IMR-90 (cell line): ENCODE measurements around the gene RPS8. TPM values are rescaled to one million over a fixed set of nuclear protein-coding genes. Genes with fewer than 3 reads are reported as not detected.

Experiments used
- ATAC-seq: fragments of 200-7000 bp; cut with Tn5 transposase; 2 replicates; pipeline ENCODE4 v1.9.1; 2020; ENCODE audit warnings: low read depth, mild to moderate bottlenecking, moderate library complexity
- BruUV-seq: library from RNA; stranded (reverse); fragments of 400-500 nt; replicated peaks from 2 replicates; lab custom pipeline; 2021; lab: Mats Ljungman, UMichigan
- CTCF ChIA-PET: fragments of 300-600 bp; formaldehyde crosslinking; extraction: SDS; loops from one replicate; lab custom pipeline; 2021; ENCODE audit warnings: antibody characterized with exemption; lab: Yijun Ruan, JAX
- POLR2A ChIA-PET: fragments of 300-600 bp; sonication (Branson Sonifier 250); formaldehyde crosslinking; loops from one replicate; lab custom pipeline; 2022; ENCODE audit warnings: antibody characterized with exemption; ENCODE audit not compliant: unreplicated experiment; lab: Charles Lee
- DNase-seq: peaks from one replicate; pipeline ENCODE4 v3.0.0; 2013
- H2AFZ ChIP-seq: replicated peaks from 2 replicates; pipeline ENCODE3; 2013; ENCODE audit warnings: low read length, mild to moderate bottlenecking; ENCODE audit not compliant: poor library complexity
- H2AK5ac ChIP-seq: 2 replicates; pipeline ENCODE4 v1.6.1; 2013; ENCODE audit warnings: low read depth, low read length, inconsistent platforms
- H2AK9ac ChIP-seq: replicated peaks from 2 replicates; pipeline ENCODE3; 2013; ENCODE audit warnings: mild to moderate bottlenecking, low read depth, low read length, moderate library complexity; ENCODE audit not compliant: poor library complexity
- H2BK120ac ChIP-seq: 2 replicates; pipeline ENCODE4 v1.6.1; 2013; ENCODE audit warnings: low read depth, low read length, inconsistent platforms
- H2BK15ac ChIP-seq: 3 replicates; pipeline ENCODE4 v1.6.1; 2013; ENCODE audit warnings: low read depth, low read length, inconsistent platforms
- H2BK20ac ChIP-seq: 2 replicates; pipeline ENCODE4 v1.6.1; 2013; ENCODE audit warnings: low read depth, mild to moderate bottlenecking, inconsistent platforms, low read length, moderate library complexity
- H2BK5ac ChIP-seq: 2 replicates; pipeline ENCODE4 v1.6.1; 2013; ENCODE audit warnings: mild to moderate bottlenecking, low read depth, low read length, inconsistent platforms; ENCODE audit not compliant: poor library complexity, severe bottlenecking
- H3K14ac ChIP-seq: replicated peaks from 2 replicates; pipeline ENCODE4 v1.6.1; 2013; ENCODE audit warnings: low read depth, low read length, inconsistent platforms
- H3K18ac ChIP-seq: 2 replicates; pipeline ENCODE4 v1.6.1; 2013; ENCODE audit warnings: low read depth, low read length, control low read depth
- H3K23ac ChIP-seq: 2 replicates; pipeline ENCODE4 v1.6.1; 2013; ENCODE audit warnings: low read depth, low read length, inconsistent platforms
- H3K27ac ChIP-seq: 2 replicates; pipeline ENCODE4 v1.5.1; 2013; ENCODE audit warnings: mild to moderate bottlenecking, control low read depth, low read length; ENCODE audit not compliant: insufficient read depth
- H3K27me3 ChIP-seq: 2 replicates; pipeline ENCODE4 v1.6.1; 2013; ENCODE audit warnings: low read length; ENCODE audit not compliant: control insufficient read depth, insufficient read depth
- H3K36me3 ChIP-seq: 2 replicates; pipeline ENCODE4 v1.6.1; 2013; ENCODE audit warnings: low read length, mixed read lengths; ENCODE audit not compliant: control insufficient read depth, insufficient read depth
- H3K4ac ChIP-seq: 2 replicates; pipeline ENCODE4 v1.6.1; 2013; ENCODE audit warnings: low read depth, low read length, inconsistent platforms
- H3K4me1 ChIP-seq: 2 replicates; pipeline ENCODE4 v1.6.1; 2013; ENCODE audit warnings: low read length, mixed read lengths; ENCODE audit not compliant: control insufficient read depth, insufficient read depth
- H3K4me2 ChIP-seq: 2 replicates; pipeline ENCODE4 v1.6.1; 2013; ENCODE audit warnings: low read depth, mild to moderate bottlenecking, control low read depth, low read length, moderate library complexity
- H3K4me3 ChIP-seq: 2 replicates; pipeline ENCODE4 v1.5.1; 2013; ENCODE audit warnings: low read depth, mild to moderate bottlenecking, control low read depth, low read length, moderate library complexity; ENCODE audit not compliant: insufficient read depth
- H3K56ac ChIP-seq: 2 replicates; pipeline ENCODE4 v1.6.1; 2013; ENCODE audit warnings: low read length, inconsistent platforms; ENCODE audit not compliant: insufficient read depth; ENCODE audit errors: extremely low read depth
- H3K79me1 ChIP-seq, 2 experiments: 2 replicates each; pipeline ENCODE4 v1.6.1; 2013; ENCODE audit warnings: low read length in 2 of 2, inconsistent platforms in 1 of 2, low read depth in 1 of 2
- H3K9ac ChIP-seq: 2 replicates; pipeline ENCODE4 v1.6.1; 2013; ENCODE audit warnings: low read depth, low read length, control low read depth
- H3K9me1 ChIP-seq: 2 replicates; pipeline ENCODE4 v1.6.1; 2013; ENCODE audit warnings: low read length, inconsistent platforms; ENCODE audit not compliant: insufficient read depth
- H3K9me3 ChIP-seq: 2 replicates; pipeline ENCODE4 v1.6.1; 2013; ENCODE audit warnings: low read length; ENCODE audit not compliant: control insufficient read depth, insufficient read depth
- H4K20me1 ChIP-seq: 2 replicates; pipeline ENCODE4 v1.6.1; 2013; ENCODE audit warnings: low read length, inconsistent platforms; ENCODE audit not compliant: insufficient read depth
- H4K5ac ChIP-seq: 2 replicates; pipeline ENCODE4 v1.6.1; 2013; ENCODE audit warnings: mild to moderate bottlenecking, low read depth, low read length, control low read depth
- H4K8ac ChIP-seq, 2 experiments: 2 replicates each; pipeline ENCODE4 v1.6.1; 2013; ENCODE audit warnings: low read depth in 2 of 2, low read length in 2 of 2, control low read depth in 1 of 2, inconsistent platforms in 1 of 2
- H4K91ac ChIP-seq: 2 replicates; pipeline ENCODE4 v1.6.1; 2013; ENCODE audit warnings: low read depth, low read length, inconsistent platforms; ENCODE audit not compliant: insufficient read depth
- CEBPB ChIP-seq: IDR thresholded peaks from 2 replicates; pipeline ENCODE4 v1.6.1; 2012; ENCODE audit warnings: low read depth, low read length, improper control_type of control experiment
- CTCF ChIP-seq: conservative IDR thresholded peaks from 2 replicates; pipeline ENCODE4 v1.5.1; 2012; ENCODE audit warnings: mild to moderate bottlenecking, low read depth, low read length, improper control_type of control experiment
- FOS ChIP-seq: fragments of 150-350 bp; IDR thresholded peaks from 2 replicates; pipeline ENCODE4 v1.6.1; 2016; ENCODE audit warnings: low read depth, low read length
- MXI1 ChIP-seq: IDR thresholded peaks from 2 replicates; pipeline ENCODE4 v1.6.1; 2012; ENCODE audit warnings: low read depth, mild to moderate bottlenecking, low read length, moderate library complexity, borderline replicate concordance
- NFE2L2 ChIP-seq: fragments of 150-350 bp; IDR thresholded peaks from 2 replicates; pipeline ENCODE4 v1.6.1; 2016; ENCODE audit warnings: low read depth, mild to moderate bottlenecking, low read length
- RAD21 ChIP-seq: IDR thresholded peaks from 2 replicates; pipeline ENCODE4 v1.6.1; 2012; ENCODE audit warnings: low read length, improper control_type of control experiment
- WGBS, 2 experiments: methylation state at CpG; one replicate each; pipeline versions ENCODE4 v1.1.5 to v1.1.7; 2013; ENCODE audit warnings: missing lambda C conversion rate in 2 of 2; ENCODE audit not compliant: insufficient read length in 1 of 2; ENCODE audit errors: extremely low coverage in 2 of 2; 5-methylcytosine and 5-hydroxymethylcytosine counted together
- dilution Hi-C: fragments of 300-500 bp; cut with HindIII; formaldehyde crosslinking; loops from one replicate; pipeline ENCODE4 v1.14.3; 2018; ENCODE audit warnings: low sequenced_read_pairs; ENCODE audit not compliant: unreplicated experiment
- in situ Hi-C: fragments of 300-500 bp; cut with MboI; formaldehyde crosslinking; loops from 3 replicates; pipeline ENCODE4 v1.14.3; 2019; ENCODE audit warnings: low sequenced_read_pairs, inconsistent platforms, mixed read lengths
- intact Hi-C: fragments of 100-400 bp; cut with micrococcal nuclease; formaldehyde crosslinking; loops from 2 replicates; pipeline ENCODE4 v1.10.0; 2022
- polyA plus RNA-seq, 3 experiments: library from polyadenylated mRNA; depleted of rRNA; stranded (reverse); fragments of >200 nt; gene quantifications; 2 replicates each; pipeline ENCODE4 v1.2.3, GENCODE V29; 2012; ENCODE audit warnings: low replicate concordance in 1 of 3
- total RNA-seq: library from RNA; depleted of rRNA; stranded (reverse); fragments of >200 nt; gene quantifications from 2 replicates; pipeline ENCODE4 v1.2.3, GENCODE V29; 2012

The RPS8 gene
- total and polyA plus RNA-seq, 2 of the 4 experiments (the other 2 are of a cell fraction) = 2,171 to 2,255 TPM

GRCh38 chr1:44783697-44784093 lies 8.4 kb downstream of the RPS8 start:
- Histone ChIP-seq H2AK9ac (no peak overlapping the region), H3K18ac (peak overlapping the region; percentile 7; the same call in 1 of the 2 replicates), H3K9me1 (peaks cover 9% of the 10 kb centered on the region; the same call in 1 of the 2 replicates), H3K4me2 (peak overlapping the region; percentile 31; the same call in 1 of the 2 replicates), H3K79me1 (peaks cover 6 to 25% of the 10 kb centered on the region in 2 experiments; a peak in 2 of 4 replicates), H3K36me3 (peaks cover 20% of the 10 kb centered on the region), H3K4me3 (no peak overlapping the region; the same call in 1 of the 2 replicates), H4K8ac (peak overlapping the region in 1 of 2 experiments; percentile 67; a peak in 2 of 4 replicates), H3K27ac (no peak overlapping the region), H3K56ac (no peak overlapping the region), H3K14ac (no peak overlapping the region), H4K91ac (no peak overlapping the region; the same call in 1 of the 2 replicates), H2BK5ac (no peak overlapping the region), H3K4ac (no peak overlapping the region), H2BK120ac (no peak overlapping the region), H2BK20ac (no peak overlapping the region), H3K9ac (no peak overlapping the region), H3K27me3 (no peaks in the 10 kb centered on the region; the same call in 1 of the 2 replicates), H2AFZ (peak overlapping the region; percentile 77), H4K20me1 (peaks cover 21% of the 10 kb centered on the region), H3K4me1 (peaks cover 8% of the 10 kb centered on the region; the same call in 1 of the 2 replicates), H4K5ac (peak overlapping the region; percentile 91), H3K23ac (peak overlapping the region; percentile 4; the same call in 1 of the 2 replicates), H2BK15ac (no peak overlapping the region), H2AK5ac (no peak overlapping the region), H3K9me3 (no peaks in the 10 kb centered on the region)
- ATAC-seq (no peak), DNase-seq (no peak)
- TF ChIP-seq CTCF (no peak), RAD21 (no peak), NFE2L2 (no peak), MXI1 (no peak), FOS (no peak), CEBPB (no peak)
- dilution Hi-C loops (no loop called here), in situ Hi-C loops (no loop called here), intact Hi-C loops (no loop called here)
- BruUV-seq = no TSS peak
- WGBS, 2 experiments = 48% methylated on average over 6 of the region's 8 CpGs; no CpG with 5 or more reads in 1 of the 2 experiments
- POLR2A ChIA-PET = interaction anchor here (0.5 to 1.3 kb wide), 2 partner anchors 8 to 196 kb away, joined by 5 to 13 read pairs; no protein-coding TSS in a partner anchor
- CTCF ChIA-PET = no interaction called here
